Dendritic cell treated with granulocyte-macrophage colony-stimulating factor and Interleukin-4, amounts not matched to agents 40 ng/mL and 50 ng/mL, for 4 days (primary cell): ENCODE results near the gene KIF18B.
A peak's percentile ranks its signal among the peaks of the same experiment; 100 is the strongest.

Experiments
- H3K27ac Mint-ChIP-seq: one replicate; pipeline ENCODE4 v1.8.0; 2022; ENCODE audit warnings: mild to moderate bottlenecking, mixed read lengths
- H3K27me3 Mint-ChIP-seq: one replicate; pipeline ENCODE4 v1.8.0; 2022; ENCODE audit warnings: mild to moderate bottlenecking, mixed read lengths
- H3K36me3 Mint-ChIP-seq: one replicate; pipeline ENCODE4 v1.8.0; 2022; ENCODE audit warnings: low read depth, mixed read lengths
- H3K4me1 Mint-ChIP-seq: one replicate; pipeline ENCODE4 v1.8.0; 2022; ENCODE audit warnings: low read depth, mixed read lengths
- H3K4me3 Mint-ChIP-seq: one replicate; pipeline ENCODE4 v1.8.0; 2022; ENCODE audit warnings: mild to moderate bottlenecking, moderate library complexity, mixed read lengths
- H3K9me3 Mint-ChIP-seq: one replicate; pipeline ENCODE4 v1.8.0; 2022; ENCODE audit warnings: mixed read lengths
- intact Hi-C: fragments of 100-400 bp; cut with micrococcal nuclease; formaldehyde crosslinking; loops from one replicate; pipeline ENCODE4 v1.15.0; 2022

The KIF18B gene

DNA sequence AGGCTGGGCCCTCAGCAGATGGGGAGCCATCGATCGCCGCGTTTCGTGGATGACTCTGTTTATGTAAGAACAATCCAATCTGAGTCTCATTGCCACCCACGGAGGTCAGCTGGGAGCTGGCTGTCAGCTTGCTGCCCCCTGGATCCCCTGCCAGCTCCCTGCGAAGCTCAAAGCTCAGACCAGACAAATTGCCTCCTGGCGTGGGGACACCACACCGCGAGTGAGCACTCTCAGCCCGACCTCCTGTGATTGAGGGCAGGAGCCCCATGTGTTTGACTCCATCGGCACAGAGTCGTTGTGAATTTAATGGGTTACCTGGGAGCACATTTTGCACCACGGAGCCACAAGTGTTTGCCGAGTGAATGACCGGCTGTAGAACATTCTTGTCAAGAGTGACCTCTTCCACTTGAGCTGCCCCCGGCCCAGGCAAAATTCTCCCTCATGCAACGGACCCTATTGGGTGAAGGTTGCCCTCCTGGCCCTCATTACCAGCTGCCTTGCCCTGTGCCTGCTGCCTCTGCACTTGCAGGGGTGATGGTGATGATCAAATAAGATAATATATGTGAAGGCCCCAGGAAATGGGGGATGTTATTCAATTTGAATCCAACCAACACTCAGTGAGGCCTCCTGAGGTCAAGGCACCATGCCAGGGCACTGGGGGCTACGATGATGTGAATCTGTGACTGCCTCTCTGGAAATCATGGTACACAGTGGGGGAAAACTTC, 24.7 kb downstream of the KIF18B start:
- Mint-ChIP-seq H3K4me1 (no peaks in the 10 kb centered on the region), H3K9me3 (no peaks in the 10 kb centered on the region), H3K27ac (no peak overlapping the region), H3K27me3 (peaks cover 29% of the 10 kb centered on the region), H3K4me3 (no peak overlapping the region), H3K36me3 (no peaks in the 10 kb centered on the region)
- intact Hi-C loops: no loop called here

DNA sequence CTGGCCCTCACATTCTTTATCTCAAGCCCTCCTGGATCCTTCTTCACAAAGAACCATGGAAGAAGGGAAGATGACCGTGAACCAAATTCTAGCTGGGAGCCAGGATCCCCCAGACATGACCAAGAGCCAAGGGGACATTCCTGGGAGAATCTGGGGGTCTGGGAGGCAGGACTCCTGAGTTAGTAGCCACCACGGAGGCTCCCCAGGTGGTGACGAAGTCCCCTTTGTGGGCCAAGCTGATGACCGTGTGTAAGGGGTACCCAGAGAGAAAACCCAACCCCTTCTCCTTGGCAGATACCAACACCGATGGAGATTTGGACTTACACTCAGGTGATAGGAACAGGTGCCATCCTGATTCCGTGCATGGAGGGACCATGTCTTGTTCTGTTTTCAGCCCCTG, 25.4 kb downstream of the KIF18B start:
- no peak overlapping the region for H3K4me3 Mint-ChIP-seq
- no peaks in the 10 kb centered on the region for H3K4me1 Mint-ChIP-seq
- intact Hi-C loops: no loop called here
- peaks cover 29% of the 10 kb centered on the region for H3K27me3 Mint-ChIP-seq
- H3K36me3 Mint-ChIP-seq: no peaks in the 10 kb centered on the region
- no peaks in the 10 kb centered on the region for H3K9me3 Mint-ChIP-seq
- H3K27ac Mint-ChIP-seq: no peak overlapping the region

DNA sequence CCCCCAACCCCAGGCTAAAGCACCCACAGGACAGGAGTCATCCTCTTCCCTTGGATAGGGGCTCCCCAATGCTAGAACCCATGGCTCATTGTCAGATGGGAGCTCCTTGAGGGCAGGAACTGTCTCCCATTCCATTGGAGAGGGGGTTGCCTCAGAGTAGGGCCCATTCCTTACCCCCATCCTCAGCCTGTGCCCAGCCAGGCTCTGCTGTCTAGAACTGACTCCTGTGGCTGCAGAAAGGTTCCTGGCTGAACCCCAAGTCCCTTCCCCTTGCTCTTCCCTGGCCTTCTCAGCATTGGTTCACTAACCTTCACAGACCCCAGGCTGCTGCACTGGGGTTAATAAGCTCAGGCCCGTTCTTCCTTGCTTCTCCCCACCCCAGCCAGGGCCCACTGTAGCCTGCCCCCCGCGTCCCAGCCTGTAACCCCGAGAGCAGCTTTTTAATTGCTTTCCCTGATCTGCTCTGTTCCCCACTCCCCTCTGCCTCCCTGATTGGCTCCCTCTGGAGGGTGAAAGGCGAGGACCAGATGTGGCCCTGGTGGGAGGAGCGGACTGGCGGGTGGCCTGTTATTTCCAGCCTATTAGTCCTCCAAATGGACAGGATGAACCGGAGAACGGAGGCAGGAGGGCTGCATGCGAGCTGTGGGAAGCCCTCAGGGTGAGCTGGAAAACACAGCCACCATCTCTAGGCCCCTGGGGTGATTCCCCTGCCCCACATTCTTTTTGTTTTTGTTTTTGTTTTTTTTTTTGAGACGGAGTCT, 26.3 kb downstream of the KIF18B start:
- no peak overlapping the region for H3K27ac Mint-ChIP-seq
- H3K27me3 Mint-ChIP-seq: peaks cover 29% of the 10 kb centered on the region

DNA sequence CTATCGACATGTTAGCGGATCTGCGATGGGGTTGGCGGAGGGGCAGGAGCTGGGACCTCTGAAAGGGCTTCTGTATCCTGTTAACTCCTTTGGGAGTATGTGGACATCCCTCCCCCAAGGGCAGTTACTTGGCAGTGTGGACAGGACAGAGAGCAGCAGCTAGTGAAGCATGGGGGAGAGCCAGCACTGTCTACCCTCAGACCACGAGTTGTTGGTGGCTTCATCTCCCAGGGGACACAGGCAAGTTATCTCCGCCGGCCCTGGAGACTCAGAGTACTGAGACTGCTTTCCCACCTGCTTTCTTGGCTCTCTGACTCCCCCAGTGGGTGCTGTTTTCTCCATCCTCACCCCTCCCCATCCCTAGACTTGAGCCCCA, 27.0 kb downstream of the KIF18B start:
- H3K36me3 Mint-ChIP-seq: no peaks in the 10 kb centered on the region
- intact Hi-C loops: loop anchor here (1.0 kb wide), 1 partner anchor 102 kb away; no protein-coding TSS in a partner anchor
- H3K4me3 Mint-ChIP-seq: no peak overlapping the region
- H3K27ac Mint-ChIP-seq: no peak overlapping the region
- H3K27me3 Mint-ChIP-seq: peaks cover 29% of the 10 kb centered on the region
- H3K9me3 Mint-ChIP-seq: no peaks in the 10 kb centered on the region
- peaks cover 14% of the 10 kb centered on the region for H3K4me1 Mint-ChIP-seq

More for the DNA sequence above, 26.3 kb downstream of the KIF18B start:
- Mint-ChIP-seq H3K36me3 (no peaks in the 10 kb centered on the region), H3K4me1 (peaks cover 7% of the 10 kb centered on the region), H3K9me3 (no peaks in the 10 kb centered on the region), H3K4me3 (no peak overlapping the region)
- intact Hi-C loops: no loop called here

DNA sequence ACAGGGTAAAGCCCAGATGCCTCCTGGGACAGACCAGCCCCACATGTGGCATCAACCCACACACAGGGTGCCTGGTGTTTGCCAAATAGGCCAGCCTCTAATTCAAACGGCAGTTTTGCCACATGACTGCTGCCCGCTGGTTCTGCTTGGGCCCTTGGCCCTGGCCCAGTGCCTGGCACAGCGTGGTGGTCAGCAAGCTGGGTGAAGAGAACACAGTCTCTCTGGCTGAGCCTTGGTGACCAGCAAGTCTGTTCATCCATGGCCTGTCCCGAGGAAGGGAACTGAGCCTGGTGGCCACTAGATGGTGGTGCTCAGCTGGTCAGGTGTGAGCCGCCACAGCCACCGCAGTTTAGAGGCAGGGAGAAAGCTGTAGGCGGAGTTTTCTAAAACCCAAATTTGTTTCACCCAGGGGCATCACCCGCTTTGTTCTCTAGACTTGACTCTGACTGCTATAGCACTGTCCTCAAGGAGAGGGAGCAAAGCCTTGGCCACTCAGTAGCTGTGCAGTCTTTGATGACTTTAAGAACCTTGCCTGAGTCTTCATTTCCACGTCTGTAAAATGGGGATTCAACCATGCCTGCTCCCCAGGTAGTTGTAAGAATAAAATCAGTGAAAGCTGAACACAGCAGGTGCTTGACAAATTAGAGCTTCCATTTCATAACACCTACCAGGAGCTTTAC, 27.5 kb downstream of the KIF18B start:
- Mint-ChIP-seq H3K9me3 (no peaks in the 10 kb centered on the region), H3K36me3 (no peaks in the 10 kb centered on the region), H3K4me1 (peaks cover 18% of the 10 kb centered on the region), H3K27ac (no peak overlapping the region), H3K27me3 (peaks cover 29% of the 10 kb centered on the region), H3K4me3 (no peak overlapping the region)
- intact Hi-C loops: loop anchor here (1.0 to 10.0 kb wide), 3 partner anchors 102 to 215 kb away; partner anchors contain the start of genes ACBD4 and PLCD3

DNA sequence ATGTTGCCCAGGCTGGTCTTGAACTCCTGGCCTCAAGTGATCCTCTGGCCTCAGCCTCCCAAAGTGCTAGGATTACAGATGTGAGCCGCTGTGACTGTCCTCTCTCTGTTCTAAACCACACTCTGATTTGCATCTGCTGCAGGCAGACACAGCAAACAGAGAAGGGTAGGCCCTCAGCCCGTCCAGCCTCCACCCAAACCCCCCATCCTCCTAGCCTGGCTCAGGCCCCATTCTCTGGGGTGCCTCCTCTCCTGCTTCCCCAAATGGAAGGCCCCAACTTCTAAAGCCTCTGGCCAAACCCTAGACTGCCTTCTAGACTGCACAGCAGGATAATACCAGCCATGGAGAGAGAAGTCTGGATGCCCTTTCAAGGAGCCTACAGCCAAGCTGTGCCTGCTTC, 28.2 kb downstream of the KIF18B start:
- intact Hi-C loops: loop anchor here (10.0 kb wide), 2 partner anchors 175 to 215 kb away; partner anchors contain the start of genes ACBD4 and PLCD3
- H3K9me3 Mint-ChIP-seq: no peaks in the 10 kb centered on the region
- H3K4me1 Mint-ChIP-seq: peaks cover 23% of the 10 kb centered on the region
- H3K27ac Mint-ChIP-seq: no peak overlapping the region
- H3K4me3 Mint-ChIP-seq: no peak overlapping the region
- peaks cover 35% of the 10 kb centered on the region for H3K27me3 Mint-ChIP-seq
- H3K36me3 Mint-ChIP-seq: no peaks in the 10 kb centered on the region

DNA sequence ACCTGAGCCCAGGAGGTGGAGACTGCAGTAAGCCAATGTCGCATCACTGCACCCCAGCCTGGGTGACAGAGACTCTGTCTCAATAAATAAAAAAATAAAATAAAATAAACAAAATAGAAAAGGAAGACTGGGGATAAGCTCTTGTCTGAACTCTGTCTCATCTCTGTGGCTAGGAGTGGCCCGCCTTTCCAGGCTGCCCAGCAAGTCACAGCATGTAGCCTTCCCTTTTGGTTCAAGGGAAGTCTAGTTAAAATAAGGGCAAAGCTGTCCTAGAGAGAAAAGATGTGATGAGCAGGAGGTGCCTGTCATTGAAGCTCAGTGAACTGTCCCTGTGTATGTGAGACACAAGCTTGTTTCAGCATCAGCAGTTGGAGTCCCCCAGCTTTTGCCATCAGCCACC, 29.6 kb downstream of the KIF18B start:
- Mint-ChIP-seq H3K27ac (no peak overlapping the region), H3K9me3 (no peaks in the 10 kb centered on the region), H3K4me3 (no peak overlapping the region), H3K27me3 (peaks cover 42% of the 10 kb centered on the region), H3K36me3 (no peaks in the 10 kb centered on the region), H3K4me1 (peaks cover 30% of the 10 kb centered on the region)
- intact Hi-C loops: loop anchor here (10.0 kb wide), 2 partner anchors 177 to 217 kb away; partner anchors contain the start of genes ACBD4 and PLCD3

DNA sequence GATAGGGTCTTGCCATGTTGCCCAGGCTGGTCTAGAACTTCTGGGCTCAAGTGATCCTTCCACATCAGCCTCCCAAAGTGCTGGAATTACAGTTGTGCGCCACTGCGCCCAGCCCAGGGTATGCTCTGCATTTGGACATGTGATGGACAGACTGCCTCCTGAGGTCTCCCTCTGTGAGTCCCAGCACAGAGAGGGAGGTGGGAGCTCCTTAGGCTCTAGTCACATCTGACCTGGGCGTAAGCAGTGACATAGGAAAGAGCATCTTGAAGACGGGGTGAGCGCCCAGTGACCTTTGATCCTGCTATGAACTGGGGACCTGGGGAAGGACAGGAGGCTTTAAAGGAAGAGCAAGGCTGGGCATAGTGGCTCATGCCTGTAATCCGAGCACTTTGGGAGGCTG, 30.1 kb downstream of the KIF18B start:
- no peak overlapping the region for H3K4me3 Mint-ChIP-seq
- H3K27me3 Mint-ChIP-seq: peaks cover 42% of the 10 kb centered on the region
- H3K4me1 Mint-ChIP-seq: peaks cover 30% of the 10 kb centered on the region
- intact Hi-C loops: loop anchor here (10.0 kb wide), 2 partner anchors 177 to 217 kb away; partner anchors contain the start of genes ACBD4 and PLCD3
- no peaks in the 10 kb centered on the region for H3K36me3 Mint-ChIP-seq
- H3K27ac Mint-ChIP-seq: no peak overlapping the region
- H3K9me3 Mint-ChIP-seq: no peaks in the 10 kb centered on the region

DNA sequence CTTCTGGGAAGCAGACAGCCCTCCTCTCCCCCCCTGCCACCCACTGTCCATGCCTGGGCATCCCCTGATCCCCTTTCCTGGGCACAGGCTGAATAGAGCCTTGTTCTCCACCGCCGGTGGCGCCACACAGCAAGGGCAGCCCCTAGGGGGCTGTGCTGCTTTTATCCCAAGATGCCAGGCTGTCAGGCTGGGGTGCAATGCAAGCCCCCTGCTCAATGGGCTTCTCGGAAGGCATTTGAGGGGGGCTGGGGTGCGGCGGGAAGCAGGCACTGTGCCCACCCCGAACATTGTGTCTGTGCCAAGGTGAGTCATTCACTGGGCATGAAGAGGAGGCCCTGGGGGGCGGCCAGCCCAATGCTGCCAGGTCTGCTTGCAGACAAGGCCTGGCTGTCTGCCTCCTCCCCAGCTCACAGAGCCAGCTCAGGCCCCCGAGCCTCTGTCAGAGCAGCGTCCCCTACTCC, 30.8 kb downstream of the KIF18B start:
- H3K4me3 Mint-ChIP-seq: no peak overlapping the region
- no peaks in the 10 kb centered on the region for H3K36me3 Mint-ChIP-seq
- peaks cover 30% of the 10 kb centered on the region for H3K4me1 Mint-ChIP-seq
- no peaks in the 10 kb centered on the region for H3K9me3 Mint-ChIP-seq
- H3K27me3 Mint-ChIP-seq: peaks cover 42% of the 10 kb centered on the region
- H3K27ac Mint-ChIP-seq: no peak overlapping the region
- intact Hi-C loops: loop anchor here (10.0 kb wide), 2 partner anchors 178 to 218 kb away; partner anchors contain the start of genes ACBD4 and PLCD3

DNA sequence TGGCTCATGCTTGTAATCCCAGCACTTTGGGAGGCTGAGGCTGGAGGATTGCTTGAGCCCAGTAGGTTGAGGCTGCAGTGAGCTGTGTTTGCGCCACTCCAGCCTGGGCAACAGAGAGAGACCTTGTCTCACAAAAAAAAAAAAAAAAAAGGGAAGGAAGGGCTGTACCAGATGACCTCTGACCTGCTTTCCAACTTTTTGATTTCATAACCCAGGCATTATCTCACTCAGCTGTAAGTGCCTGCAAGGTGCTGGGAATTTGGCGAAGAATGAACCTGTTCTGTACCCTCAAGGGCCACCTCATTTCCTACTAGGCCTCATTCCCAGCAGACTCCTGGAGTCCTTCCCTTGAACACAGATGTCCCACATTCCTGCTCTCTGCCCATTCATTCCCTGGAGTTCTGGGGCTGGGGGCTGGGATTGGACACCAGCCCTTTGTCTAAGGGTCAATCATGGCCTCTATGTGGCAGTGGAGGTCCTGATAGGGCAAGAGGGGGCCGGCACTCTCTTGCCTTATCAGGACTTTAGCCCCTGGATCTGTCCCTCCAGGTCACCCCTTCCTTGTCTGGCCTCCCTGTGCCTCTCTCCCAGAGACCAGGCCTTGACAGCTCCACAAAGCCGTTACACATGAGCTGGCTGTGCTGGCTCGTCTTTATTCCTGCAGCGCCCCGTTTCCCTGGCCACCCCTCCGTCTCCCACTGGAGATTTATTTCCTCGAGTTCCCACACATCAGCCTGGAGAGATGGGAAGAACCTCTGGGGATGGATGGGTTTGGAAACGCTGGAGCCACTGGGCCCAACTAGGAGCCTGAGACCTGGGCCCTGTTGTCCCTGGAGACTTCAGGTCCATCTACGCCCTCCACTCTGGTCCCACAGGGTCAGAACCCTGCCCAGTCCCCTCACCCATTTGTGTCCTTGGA, 31.5 kb downstream of the KIF18B start:
- H3K27ac Mint-ChIP-seq: peak overlapping the region; percentile 35
- no peak overlapping the region for H3K4me3 Mint-ChIP-seq
- peaks cover 37% of the 10 kb centered on the region for H3K4me1 Mint-ChIP-seq
- no peaks in the 10 kb centered on the region for H3K9me3 Mint-ChIP-seq
- peaks cover 42% of the 10 kb centered on the region for H3K27me3 Mint-ChIP-seq
- no peaks in the 10 kb centered on the region for H3K36me3 Mint-ChIP-seq
- intact Hi-C loops: loop anchor here (10.0 kb wide), 2 partner anchors 179 to 219 kb away; partner anchors contain the start of genes ACBD4 and PLCD3

DNA sequence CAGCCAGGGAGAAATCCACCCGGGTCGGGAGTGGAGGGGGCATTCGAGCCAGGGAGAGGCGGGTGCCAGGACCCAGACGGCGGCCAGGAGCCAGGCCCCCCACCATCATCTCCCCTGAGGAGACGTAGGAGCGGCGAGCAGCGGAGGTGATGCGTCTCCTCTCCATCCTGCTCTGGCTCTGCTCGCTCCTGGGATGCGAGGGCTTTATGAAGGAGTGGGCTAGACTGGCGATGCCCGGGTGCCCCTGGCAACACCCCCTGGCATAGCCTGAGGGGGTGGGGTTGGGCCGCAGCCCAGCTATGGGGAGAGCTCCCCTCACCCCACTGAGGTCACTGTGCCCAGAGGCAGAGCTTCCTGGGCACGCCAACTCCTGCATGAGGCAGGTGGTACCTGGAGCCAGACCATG, 32.2 kb downstream of the KIF18B start, which contains the start of gene GFAP:
Gene GFAP, minus strand, starts transcription at position 180 of the 406 bp plus-strand sequence. Its CDS starts 14 bp downstream, at position 166.
- Mint-ChIP-seq H3K27ac (peak within 1 kb of the TSS; percentile 35), H3K4me3 (no peak within 1 kb of the TSS), H3K27me3 (peaks cover 42% of the 10 kb centered on the region), H3K9me3 (no peaks in the 10 kb centered on the region), H3K36me3 (no peaks in the 10 kb centered on the region), H3K4me1 (peaks cover 44% of the 10 kb centered on the region)
- intact Hi-C loops: loop anchor here (10.0 kb wide), 2 partner anchors 179 to 219 kb away; partner anchors contain the start of genes ACBD4 and PLCD3

DNA sequence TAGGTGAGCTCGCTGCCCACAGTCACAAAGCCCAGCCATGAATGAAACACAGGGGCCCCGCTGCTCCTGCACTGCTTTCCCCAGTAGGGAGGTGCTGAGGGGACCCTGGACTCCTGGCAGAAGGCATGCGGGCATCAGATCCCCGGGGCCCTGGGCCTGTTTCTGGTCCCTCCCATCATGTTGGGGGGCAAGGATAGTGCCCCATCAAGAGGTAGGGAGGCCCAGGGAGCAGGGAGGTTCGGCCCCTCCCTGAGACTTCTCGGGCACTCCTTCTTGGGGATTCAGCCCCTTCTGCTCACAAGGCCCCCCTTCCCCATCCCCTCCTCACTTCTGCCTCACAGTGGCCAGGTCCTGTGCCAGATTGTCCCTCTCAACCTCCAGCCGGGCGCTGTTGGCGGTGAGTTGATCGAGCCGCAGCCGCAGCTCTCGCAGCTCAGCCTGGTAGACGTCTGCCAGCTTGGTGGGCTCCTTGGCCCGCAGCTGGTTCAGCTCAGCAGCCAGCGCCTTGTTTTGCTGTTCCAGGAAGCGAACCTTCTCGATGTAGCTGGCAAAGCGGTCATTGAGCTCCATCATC, 32.8 kb downstream of the KIF18B start:
- H3K27ac Mint-ChIP-seq: no peak overlapping the region
- no peaks in the 10 kb centered on the region for H3K36me3 Mint-ChIP-seq
- no peaks in the 10 kb centered on the region for H3K9me3 Mint-ChIP-seq
- H3K4me3 Mint-ChIP-seq: no peak overlapping the region
- peaks cover 38% of the 10 kb centered on the region for H3K27me3 Mint-ChIP-seq
- H3K4me1 Mint-ChIP-seq: peaks cover 44% of the 10 kb centered on the region
- intact Hi-C loops: loop anchor here (10.0 kb wide), 2 partner anchors 180 to 220 kb away; partner anchors contain the start of genes ACBD4 and PLCD3
